Tibial nerve (tissue), 4 donors: ENCODE data around the gene PAQR7. TPM values are rescaled to one million over a fixed set of nuclear protein-coding genes. Genes with fewer than 3 reads are reported as not detected.

Source experiments
- DNase-seq, 2 donors: peaks; one replicate each; pipeline ENCODE4 v3.0.0-alpha.2; 2019; ENCODE audit warnings: low spot score in 2 of 2
- H3K27ac ChIP-seq, 4 donors: fragments of 200-600 bp; sonication (generic) in 3 of 4; one replicate each; pipeline ENCODE4 v1.5.1; 2017 to 2019; ENCODE audit warnings: mild to moderate bottlenecking in 1 of 4
- H3K27me3 ChIP-seq, 2 donors: fragments of 200-600 bp; sonication (generic) in 1 of 2; one replicate each; pipeline versions ENCODE4 v1.5.1 to v1.6.0; 2017 to 2019
- H3K36me3 ChIP-seq, 3 donors: fragments of 200-600 bp; sonication (generic); one replicate each; pipeline ENCODE4 v1.5.1; 2018 to 2019
- H3K4me1 ChIP-seq, 4 donors: fragments of 200-600 bp; sonication (generic) in 3 of 4; one replicate each; pipeline ENCODE4 v1.5.1; 2017 to 2019
- H3K4me3 ChIP-seq, 4 donors: fragments of 200-600 bp; sonication (generic) in 3 of 4; one replicate each; pipeline ENCODE4 v1.5.1; 2017 to 2019; ENCODE audit warnings: mild to moderate bottlenecking in 1 of 4, moderate library complexity in 1 of 4
- H3K9me3 ChIP-seq, 4 donors: fragments of 200-600 bp; sonication (generic) in 3 of 4; one replicate each; pipeline ENCODE4 v1.5.1; 2017 to 2019
- CTCF ChIP-seq, 5 experiments: fragments of 200-600 bp in 3 of 5; fragments of 450-650 bp in 2 of 5; sonication (generic) in 3 of 5; IDR thresholded peaks; one replicate each; pipeline ENCODE4 v1.5.1; 2016 to 2019; ENCODE audit warnings: antibody characterized with exemption in 5 of 5, mild to moderate bottlenecking in 3 of 5, moderate library complexity in 2 of 5
- EP300 ChIP-seq, 2 donors: sonication (generic); formaldehyde crosslinking; IDR thresholded peaks; one replicate each; pipeline ENCODE4 v1.6.1; 2017; ENCODE audit warnings: antibody characterized with exemption in 2 of 2, mild to moderate bottlenecking in 1 of 2
- POLR2A ChIP-seq, 2 donors: fragments of 450-650 bp; IDR thresholded peaks; one replicate each; pipeline ENCODE4 v1.6.1; 2017; ENCODE audit warnings: antibody characterized with exemption in 2 of 2, mild to moderate bottlenecking in 2 of 2, moderate library complexity in 2 of 2
- WGBS, 2 donors: methylation state at CpG; one replicate each; pipeline ENCODE4 v1.1.5; 2018; 5-methylcytosine and 5-hydroxymethylcytosine counted together
- total RNA-seq, 4 donors: library from RNA; depleted of rRNA; stranded (reverse); fragments of >200 nt; gene quantifications; one replicate each; pipeline ENCODE4 v1.1.0, GENCODE V29; 2016

PAQR7 gene
- total RNA-seq, 4 donors from 2014 or later = 5.4 to 8.7 (median 7.5) TPM

GRCh38 chr1:25918615-25919014 is 43.1 kb upstream of the PAQR7 start:
- Histone ChIP-seq H3K4me1 (peaks cover 0 to 24% (median 10%) of the 10 kb centered on the region in 4 donors), H3K36me3 (no peaks in the 10 kb centered on the region), H3K27me3 (no peaks in the 10 kb centered on the region), H3K27ac (no peak overlapping the region), H3K4me3 (no peak overlapping the region), H3K9me3 (no peaks in the 10 kb centered on the region)
- TF ChIP-seq EP300 (IDR thresholded peaks at IDR 0.05) = no peak
- TF ChIP-seq CTCF (IDR thresholded peaks at IDR 0.05) = no peak
- TF ChIP-seq POLR2A (IDR thresholded peaks at IDR 0.05) = no peak
- WGBS, 2 donors = 81 to 85% methylated on average over 11 of the region's 11 CpGs
- no peak for DNase-seq

DNA sequence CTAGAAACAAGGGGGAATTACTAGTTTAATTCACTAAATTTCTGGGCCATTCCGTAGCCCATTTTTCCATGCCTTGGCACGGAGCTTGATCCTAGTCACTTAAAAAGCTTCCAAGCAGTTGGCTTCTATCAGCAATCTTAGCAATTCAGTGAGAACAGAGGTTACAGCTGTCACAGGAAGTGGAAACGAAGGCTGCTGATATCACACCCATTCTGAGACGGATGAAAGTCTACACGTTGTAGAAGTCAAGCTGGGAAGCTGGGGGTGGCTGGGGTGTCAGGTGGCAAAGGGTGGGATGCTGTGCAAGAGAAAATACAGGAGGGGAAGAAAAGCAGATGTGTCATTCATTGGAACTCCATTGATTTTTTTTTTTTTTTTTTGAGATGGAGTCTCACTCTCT is 42.5 kb upstream of the PAQR7 start:
- Histone ChIP-seq H3K9me3 (no peaks in the 10 kb centered on the region), H3K4me1 (peaks cover 0 to 17% (median 10%) of the 10 kb centered on the region in 4 donors), H3K36me3 (no peaks in the 10 kb centered on the region), H3K27ac (no peak overlapping the region), H3K27me3 (no peaks in the 10 kb centered on the region), H3K4me3 (no peak overlapping the region)
- no peak for TF ChIP-seq EP300 (IDR thresholded peaks at IDR 0.05)
- no peak for TF ChIP-seq CTCF (IDR thresholded peaks at IDR 0.05)
- TF ChIP-seq POLR2A (IDR thresholded peaks at IDR 0.05) = no peak
- WGBS, 2 donors = 26 to 38% methylated on average over 5 of the region's 5 CpGs
- DNase-seq = no peak

- peaks cover 0 to 2% (median 0%) of the 10 kb centered on the region in 4 donors for H3K4me1 ChIP-seq
- 80 to 87% methylated on average over 2 of the region's 2 CpGs for WGBS, 2 donors
- TF ChIP-seq EP300 (IDR thresholded peaks at IDR 0.05) = no peak
- no peak for DNase-seq
- H3K27ac ChIP-seq = no peak overlapping the region
- H3K4me3 ChIP-seq = no peak overlapping the region
- no peaks in the 10 kb centered on the region for H3K9me3 ChIP-seq
- H3K27me3 ChIP-seq = no peaks in the 10 kb centered on the region
- H3K36me3 ChIP-seq = no peaks in the 10 kb centered on the region
These were observed 41.0 kb upstream of the PAQR7 start for GRCh38 chr1:25916460-25916859.

DNA sequence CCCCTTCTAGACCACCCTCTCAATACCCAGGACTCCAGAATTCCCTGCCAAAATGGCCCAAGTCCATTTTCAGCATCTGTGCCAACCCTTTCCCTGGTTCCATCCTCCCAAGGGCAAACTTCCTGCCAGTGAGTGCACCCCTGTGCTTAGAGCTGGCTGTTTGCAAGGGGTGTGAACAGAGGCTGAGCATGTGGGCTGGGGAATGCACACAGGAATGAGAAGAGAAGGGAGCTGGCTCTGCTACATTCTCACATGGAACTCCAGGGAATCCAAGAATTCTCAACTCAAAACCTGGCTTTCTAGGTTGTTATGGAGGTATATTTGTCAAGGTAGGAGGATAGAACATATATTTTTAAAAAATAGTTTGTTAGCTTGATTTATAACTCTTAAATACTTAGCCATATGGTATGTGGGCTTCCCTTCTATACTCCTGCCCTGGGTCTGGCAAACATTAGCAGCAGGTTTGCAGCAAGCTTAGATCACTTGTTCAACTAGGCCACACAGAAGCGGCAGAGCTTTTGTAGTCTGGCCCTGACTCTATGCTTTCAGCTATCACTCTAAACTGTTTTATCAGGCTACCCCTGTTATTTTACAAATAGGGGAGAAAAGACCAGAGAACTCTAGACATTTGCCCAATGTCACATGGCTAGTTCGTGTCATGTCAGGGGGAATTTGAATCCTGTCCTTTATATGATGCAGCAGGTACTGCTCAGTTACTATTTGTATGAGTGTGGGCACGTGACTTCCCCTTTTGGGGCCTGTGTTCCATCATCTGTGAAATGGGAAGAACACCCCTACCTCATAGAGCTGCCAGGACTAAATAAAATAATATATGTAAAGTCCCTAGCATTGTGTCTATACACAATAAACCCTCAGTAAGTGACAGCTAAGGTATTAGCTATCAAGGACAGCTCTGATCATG is 38.8 kb upstream of the PAQR7 start:
- Histone ChIP-seq H3K27me3 (no peaks in the 10 kb centered on the region), H3K4me3 (no peak overlapping the region), H3K9me3 (no peaks in the 10 kb centered on the region), H3K4me1 (no peaks in the 10 kb centered on the region), H3K36me3 (no peaks in the 10 kb centered on the region), H3K27ac (peak overlapping the region in 1 of 4 donors; percentile 41)
- TF ChIP-seq POLR2A (IDR thresholded peaks at IDR 0.05) (no peak), CTCF (IDR thresholded peaks at IDR 0.05) (no peak), EP300 (IDR thresholded peaks at IDR 0.05) (no peak)
- WGBS, 2 donors = 79 to 81% methylated on average over 3 of the region's 3 CpGs
- DNase-seq = no peak

DNA sequence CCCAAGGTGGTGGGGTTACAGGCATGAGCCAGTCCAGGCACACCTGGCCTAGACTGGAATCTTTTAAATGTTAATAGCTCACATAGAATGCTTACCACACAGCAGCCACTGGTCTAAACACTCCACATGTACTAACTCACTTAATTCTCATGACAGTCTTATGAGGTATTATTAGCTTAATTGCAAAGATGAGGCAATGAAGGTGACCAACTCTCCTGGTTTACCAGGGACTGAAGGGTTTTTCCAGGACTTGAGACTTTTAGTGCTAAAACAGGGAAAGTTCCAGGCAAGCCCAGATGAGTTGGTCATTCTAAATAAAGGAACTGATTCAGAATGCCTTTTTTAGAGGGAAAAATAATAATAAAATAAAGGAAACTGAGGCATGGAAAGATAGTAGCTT is 37.7 kb upstream of the PAQR7 start:
- no peaks in the 10 kb centered on the region for H3K9me3 ChIP-seq
- no peaks in the 10 kb centered on the region for H3K4me1 ChIP-seq
- no peaks in the 10 kb centered on the region for H3K36me3 ChIP-seq
- H3K27me3 ChIP-seq = no peaks in the 10 kb centered on the region
- TF ChIP-seq POLR2A (IDR thresholded peaks at IDR 0.05) (no peak), EP300 (IDR thresholded peaks at IDR 0.05) (no peak), CTCF (IDR thresholded peaks at IDR 0.05) (no peak)
- H3K4me3 ChIP-seq = no peak overlapping the region
- no peak for DNase-seq
- H3K27ac ChIP-seq = no peak overlapping the region
